ES-I3 (cell line): ENCODE measurements around the gene GRIN3B.
A peak's percentile ranks its signal among the peaks of the same experiment; 100 is the strongest.

ENCODE experiments used
- H3K36me3 ChIP-seq: 2 replicates; pipeline ENCODE4 v1.6.1; 2013; ENCODE audit warnings: mild to moderate bottlenecking, low read length, control low read depth, moderate library complexity; ENCODE audit not compliant: insufficient read depth
- H3K4me1 ChIP-seq: 2 replicates; pipeline ENCODE4 v1.6.1; 2013; ENCODE audit warnings: mild to moderate bottlenecking, control low read depth, low read length; ENCODE audit not compliant: insufficient read depth
- H3K9ac ChIP-seq: 2 replicates; pipeline ENCODE4 v1.6.1; 2013; ENCODE audit warnings: low read depth, mild to moderate bottlenecking, low read length, moderate library complexity
- H3K9me3 ChIP-seq: 2 replicates; pipeline ENCODE4 v1.6.1; 2013; ENCODE audit warnings: mild to moderate bottlenecking, low read length, moderate library complexity; ENCODE audit not compliant: control insufficient read depth, insufficient read depth

GRIN3B gene

GRCh38 chr19:1013218-1013617 is 13.0 kb downstream of the GRIN3B start:
- no peak overlapping the region for H3K9ac ChIP-seq
- H3K36me3 ChIP-seq, result no peaks in the 10 kb centered on the region
- H3K9me3 ChIP-seq, result no peaks in the 10 kb centered on the region
- H3K4me1 ChIP-seq, result peaks cover 20% of the 10 kb centered on the region

DNA sequence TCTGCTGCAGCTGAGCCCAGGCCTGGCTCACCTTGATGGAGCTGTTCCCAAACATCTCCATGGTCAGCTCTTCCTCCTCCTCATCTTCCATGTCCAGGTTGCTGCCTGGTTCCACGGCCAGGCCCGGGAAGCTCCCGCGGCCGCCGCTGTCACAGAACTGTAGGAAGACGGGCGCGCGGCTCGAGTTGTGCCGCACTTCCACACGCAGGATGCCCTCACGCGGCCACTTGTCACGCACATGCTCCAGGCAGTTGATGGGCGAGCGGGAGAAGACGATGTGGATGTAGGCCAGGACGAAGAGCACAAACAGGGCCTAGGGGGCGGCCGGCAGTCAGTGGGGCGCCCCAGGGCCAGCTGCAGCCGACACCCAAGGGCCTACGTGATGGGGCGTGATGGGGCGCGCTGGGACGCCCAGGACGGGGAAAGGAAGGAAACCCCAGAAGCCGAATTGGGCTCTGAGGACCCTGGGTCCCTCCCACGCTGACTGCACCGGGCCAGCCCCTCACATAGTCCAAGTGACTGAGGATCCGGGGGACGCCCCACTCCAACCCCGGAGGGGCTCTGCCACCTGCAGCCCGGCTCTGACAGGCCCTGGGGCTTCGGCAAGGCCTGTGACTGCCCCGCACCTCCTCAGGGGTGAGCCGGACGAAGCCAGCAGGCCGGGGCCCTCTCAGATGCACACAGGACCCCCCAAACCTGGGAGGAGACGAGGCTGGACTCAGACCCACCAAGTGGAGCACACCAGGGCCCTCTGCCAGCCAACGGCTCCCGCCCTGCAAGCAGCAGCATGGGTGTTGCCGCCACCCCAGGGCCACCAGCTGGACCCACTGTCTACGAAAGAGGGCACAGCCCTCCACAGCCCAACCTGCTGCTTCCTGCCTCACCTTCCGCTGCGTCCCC is 14.2 kb downstream of the GRIN3B start:
- H3K36me3 ChIP-seq, result no peaks in the 10 kb centered on the region
- H3K4me1 ChIP-seq, result peaks cover 22% of the 10 kb centered on the region
- no peak overlapping the region for H3K9ac ChIP-seq
- H3K9me3 ChIP-seq, result no peaks in the 10 kb centered on the region

GRCh38 chr19:1015061-1015781 is 15.0 kb downstream of the GRIN3B start:
- peaks cover 22% of the 10 kb centered on the region for H3K4me1 ChIP-seq
- peak overlapping the region; percentile 20; the same call in 1 of the 2 replicates for H3K9ac ChIP-seq
- H3K36me3 ChIP-seq, result no peaks in the 10 kb centered on the region
- H3K9me3 ChIP-seq, result no peaks in the 10 kb centered on the region

GRCh38 chr19:1015782-1016646 is 15.8 kb downstream of the GRIN3B start:
- Histone ChIP-seq H3K36me3 (no peaks in the 10 kb centered on the region), H3K9ac (peak overlapping the region; percentile 20; the same call in 1 of the 2 replicates), H3K4me1 (peaks cover 22% of the 10 kb centered on the region), H3K9me3 (no peaks in the 10 kb centered on the region)

GRCh38 chr19:1016647-1017114 is 16.5 kb downstream of the GRIN3B start:
- H3K4me1 ChIP-seq, result peaks cover 22% of the 10 kb centered on the region
- no peak overlapping the region for H3K9ac ChIP-seq
- H3K9me3 ChIP-seq, result no peaks in the 10 kb centered on the region
- no peaks in the 10 kb centered on the region for H3K36me3 ChIP-seq

GRCh38 chr19:1017115-1017905 is 17.1 kb downstream of the GRIN3B start:
- H3K4me1 ChIP-seq, result peaks cover 22% of the 10 kb centered on the region
- no peaks in the 10 kb centered on the region for H3K36me3 ChIP-seq
- no peaks in the 10 kb centered on the region for H3K9me3 ChIP-seq
- no peak overlapping the region for H3K9ac ChIP-seq

DNA sequence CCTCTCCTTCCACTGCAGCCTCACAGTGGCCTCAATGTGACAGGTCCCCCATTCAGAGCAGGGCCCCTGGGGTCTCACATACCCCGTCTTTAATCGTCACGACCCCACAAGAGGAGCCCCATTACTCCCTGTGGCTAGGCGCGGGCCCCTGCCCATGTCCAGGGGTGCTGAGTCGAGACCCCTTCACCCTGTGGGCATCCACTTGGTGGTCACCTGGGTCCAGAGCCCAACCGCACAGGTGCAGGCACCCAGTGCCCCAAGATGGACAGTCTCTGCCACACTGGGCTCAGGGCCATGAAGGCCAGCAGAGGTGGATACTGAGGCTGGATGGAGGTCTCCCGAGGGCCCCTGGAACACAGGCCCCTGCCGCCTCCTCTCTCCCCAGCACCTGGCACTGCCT is 17.7 kb downstream of the GRIN3B start:
- H3K9me3 ChIP-seq, result no peaks in the 10 kb centered on the region
- H3K9ac ChIP-seq, result no peak overlapping the region
- no peaks in the 10 kb centered on the region for H3K36me3 ChIP-seq
- peaks cover 22% of the 10 kb centered on the region for H3K4me1 ChIP-seq

GRCh38 chr19:1018393-1018792 is 18.2 kb downstream of the GRIN3B start:
- Histone ChIP-seq H3K36me3 (no peaks in the 10 kb centered on the region), H3K9ac (no peak overlapping the region; the same call in 1 of the 2 replicates), H3K4me1 (peaks cover 22% of the 10 kb centered on the region), H3K9me3 (no peaks in the 10 kb centered on the region)

GRCh38 chr19:1018932-1019615 is 18.9 kb downstream of the GRIN3B start:
- Histone ChIP-seq H3K9me3 (no peaks in the 10 kb centered on the region), H3K4me1 (peaks cover 22% of the 10 kb centered on the region), H3K9ac (peak overlapping the region; percentile 92; the same call in 1 of the 2 replicates), H3K36me3 (no peaks in the 10 kb centered on the region)

- Histone ChIP-seq H3K9ac (peak overlapping the region; percentile 92; the same call in 1 of the 2 replicates), H3K36me3 (no peaks in the 10 kb centered on the region), H3K9me3 (no peaks in the 10 kb centered on the region), H3K4me1 (peaks cover 22% of the 10 kb centered on the region)
Observed at GRCh38 chr19:1019616-1019961, 19.4 kb downstream of the GRIN3B start.

DNA sequence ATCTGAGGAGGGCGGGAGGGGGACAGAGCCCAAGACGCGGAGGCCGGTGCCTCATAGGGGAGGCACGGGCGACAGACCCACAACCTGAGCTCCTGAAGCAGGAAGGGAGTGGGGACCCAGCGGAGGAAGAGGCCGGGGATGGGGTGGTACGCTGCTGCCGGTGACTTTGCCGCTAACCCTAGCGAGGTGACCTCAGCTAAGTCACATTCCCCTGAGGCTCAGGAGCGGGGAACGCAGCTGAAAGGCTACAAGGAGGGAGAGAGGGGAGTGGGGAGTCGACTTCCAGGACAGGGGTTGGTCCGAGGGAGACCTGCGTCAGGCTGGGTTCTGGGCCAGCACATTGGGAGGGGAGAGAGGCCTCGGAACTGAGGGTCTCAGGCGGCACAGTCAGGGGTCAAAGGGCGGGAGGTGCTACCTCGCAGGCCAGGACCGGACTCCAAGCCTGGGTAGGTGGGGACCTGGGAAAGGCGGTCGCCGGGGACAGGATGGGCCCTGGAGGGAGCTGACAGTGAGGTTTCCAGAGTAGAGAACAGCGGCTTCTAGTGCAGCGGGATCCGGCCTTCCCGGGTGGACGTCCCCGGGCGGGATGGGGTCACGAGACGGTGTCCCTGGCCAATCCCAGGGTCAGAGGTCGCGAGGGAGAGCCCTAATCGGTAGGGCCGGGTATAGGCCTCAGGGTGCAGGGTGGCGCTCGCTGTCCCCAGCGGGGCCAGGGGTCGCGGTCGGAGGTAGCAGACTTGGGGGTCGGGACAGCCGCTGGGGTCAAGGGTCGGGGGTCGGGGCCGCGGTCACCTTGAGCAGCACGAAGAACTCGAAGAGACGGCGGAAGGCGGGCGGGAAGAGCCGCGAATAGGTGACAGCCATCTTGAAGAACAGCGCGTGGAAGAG is 20.0 kb downstream of the GRIN3B start:
- H3K36me3 ChIP-seq, result no peaks in the 10 kb centered on the region
- H3K9me3 ChIP-seq, result no peaks in the 10 kb centered on the region
- peak overlapping the region; percentile 92 for H3K9ac ChIP-seq
- peaks cover 22% of the 10 kb centered on the region for H3K4me1 ChIP-seq

DNA sequence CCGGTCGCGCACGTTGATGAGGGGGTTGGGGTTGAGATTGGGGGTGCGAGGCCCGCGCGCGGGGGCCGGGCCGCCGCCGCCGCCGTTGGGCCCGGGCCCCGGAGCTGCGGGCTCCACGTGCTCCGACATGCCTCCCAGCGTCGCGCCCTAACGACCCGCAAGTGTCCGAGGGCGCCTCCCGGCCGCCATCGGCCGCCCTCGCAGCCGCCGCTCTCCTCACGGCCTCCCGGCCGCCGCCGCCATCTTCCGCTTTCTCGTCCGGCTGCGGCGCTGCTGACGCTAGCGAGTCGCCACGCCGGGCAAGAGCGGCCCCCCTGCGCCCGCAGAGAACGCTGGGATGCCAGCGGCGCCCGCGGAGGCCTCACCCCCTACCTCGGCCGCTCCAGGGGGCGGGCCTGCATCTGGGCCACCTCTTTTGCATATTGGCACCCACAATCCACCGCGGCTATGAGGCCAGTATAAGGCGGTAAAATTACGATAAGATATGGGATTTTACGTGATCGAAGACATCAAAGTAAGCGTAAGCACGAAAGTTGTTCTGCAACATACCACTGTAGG is 20.7 kb downstream of the GRIN3B start, which contains the start of gene TMEM259:
Gene TMEM259 (minus strand): TSS at position 256 of the 558 bp plus-strand sequence. CDS start 127 bp downstream, at position 129.
- H3K36me3 ChIP-seq, result no peaks in the 10 kb centered on the region
- no peaks in the 10 kb centered on the region for H3K9me3 ChIP-seq
- peak within 1 kb of the TSS; percentile 92 for H3K9ac ChIP-seq
- peaks cover 22% of the 10 kb centered on the region for H3K4me1 ChIP-seq
